ENCODE results near the gene GAREM1.

DNA sequence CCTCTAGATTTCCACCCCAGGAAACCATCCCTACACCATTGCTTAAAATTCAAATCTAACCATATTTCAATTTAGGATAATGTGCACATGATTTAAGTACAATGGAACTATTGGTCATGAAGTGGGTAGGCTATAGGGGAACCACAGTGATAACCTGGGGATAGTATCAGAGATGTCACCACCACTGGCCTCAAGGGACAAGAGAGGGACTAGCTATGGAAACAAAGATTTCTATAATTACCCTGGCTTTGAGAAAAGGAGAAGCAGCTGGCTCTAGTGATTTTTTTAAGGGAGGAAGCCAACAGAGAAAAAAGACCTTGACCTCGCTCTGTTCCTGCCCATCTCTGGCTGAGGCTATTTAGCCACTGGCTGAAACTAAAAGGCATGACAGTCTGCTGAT is 148.9 kb downstream of the GAREM1 start:
- TF ChIP-seq, protein P1, sequence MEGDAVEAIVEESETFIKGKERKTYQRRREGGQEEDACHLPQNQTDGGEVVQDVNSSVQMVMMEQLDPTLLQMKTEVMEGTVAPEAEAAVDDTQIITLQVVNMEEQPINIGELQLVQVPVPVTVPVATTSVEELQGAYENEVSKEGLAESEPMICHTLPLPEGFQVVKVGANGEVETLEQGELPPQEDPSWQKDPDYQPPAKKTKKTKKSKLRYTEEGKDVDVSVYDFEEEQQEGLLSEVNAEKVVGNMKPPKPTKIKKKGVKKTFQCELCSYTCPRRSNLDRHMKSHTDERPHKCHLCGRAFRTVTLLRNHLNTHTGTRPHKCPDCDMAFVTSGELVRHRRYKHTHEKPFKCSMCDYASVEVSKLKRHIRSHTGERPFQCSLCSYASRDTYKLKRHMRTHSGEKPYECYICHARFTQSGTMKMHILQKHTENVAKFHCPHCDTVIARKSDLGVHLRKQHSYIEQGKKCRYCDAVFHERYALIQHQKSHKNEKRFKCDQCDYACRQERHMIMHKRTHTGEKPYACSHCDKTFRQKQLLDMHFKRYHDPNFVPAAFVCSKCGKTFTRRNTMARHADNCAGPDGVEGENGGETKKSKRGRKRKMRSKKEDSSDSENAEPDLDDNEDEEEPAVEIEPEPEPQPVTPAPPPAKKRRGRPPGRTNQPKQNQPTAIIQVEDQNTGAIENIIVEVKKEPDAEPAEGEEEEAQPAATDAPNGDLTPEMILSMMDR (IDR thresholded peaks at IDR 0.05), result no peak
- TF ChIP-seq POLR2AphosphoS5 (IDR thresholded peaks at IDR 0.05; ENCODE audit: low read depth, low read length) (no peak), TCF7L2 (IDR thresholded peaks at IDR 0.05; ENCODE audit: low read depth, low read length) (no peak), SIN3A (IDR thresholded peaks at IDR 0.05; ENCODE audit: borderline replicate concordance, insufficient read depth, low read depth, low read length) (no peak)
- TF ChIP-seq, protein P2, sequence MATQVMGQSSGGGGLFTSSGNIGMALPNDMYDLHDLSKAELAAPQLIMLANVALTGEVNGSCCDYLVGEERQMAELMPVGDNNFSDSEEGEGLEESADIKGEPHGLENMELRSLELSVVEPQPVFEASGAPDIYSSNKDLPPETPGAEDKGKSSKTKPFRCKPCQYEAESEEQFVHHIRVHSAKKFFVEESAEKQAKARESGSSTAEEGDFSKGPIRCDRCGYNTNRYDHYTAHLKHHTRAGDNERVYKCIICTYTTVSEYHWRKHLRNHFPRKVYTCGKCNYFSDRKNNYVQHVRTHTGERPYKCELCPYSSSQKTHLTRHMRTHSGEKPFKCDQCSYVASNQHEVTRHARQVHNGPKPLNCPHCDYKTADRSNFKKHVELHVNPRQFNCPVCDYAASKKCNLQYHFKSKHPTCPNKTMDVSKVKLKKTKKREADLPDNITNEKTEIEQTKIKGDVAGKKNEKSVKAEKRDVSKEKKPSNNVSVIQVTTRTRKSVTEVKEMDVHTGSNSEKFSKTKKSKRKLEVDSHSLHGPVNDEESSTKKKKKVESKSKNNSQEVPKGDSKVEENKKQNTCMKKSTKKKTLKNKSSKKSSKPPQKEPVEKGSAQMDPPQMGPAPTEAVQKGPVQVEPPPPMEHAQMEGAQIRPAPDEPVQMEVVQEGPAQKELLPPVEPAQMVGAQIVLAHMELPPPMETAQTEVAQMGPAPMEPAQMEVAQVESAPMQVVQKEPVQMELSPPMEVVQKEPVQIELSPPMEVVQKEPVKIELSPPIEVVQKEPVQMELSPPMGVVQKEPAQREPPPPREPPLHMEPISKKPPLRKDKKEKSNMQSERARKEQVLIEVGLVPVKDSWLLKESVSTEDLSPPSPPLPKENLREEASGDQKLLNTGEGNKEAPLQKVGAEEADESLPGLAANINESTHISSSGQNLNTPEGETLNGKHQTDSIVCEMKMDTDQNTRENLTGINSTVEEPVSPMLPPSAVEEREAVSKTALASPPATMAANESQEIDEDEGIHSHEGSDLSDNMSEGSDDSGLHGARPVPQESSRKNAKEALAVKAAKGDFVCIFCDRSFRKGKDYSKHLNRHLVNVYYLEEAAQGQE (IDR thresholded peaks at IDR 0.05; ENCODE audit: insufficient read depth in 1 of 2, low read depth in 2 of 2, low read length in 1 of 2), result no peak

Measured in Panc1 (cell line).